Colonic mucosa (tissue), 4 donors: ENCODE measurements around the gene TTC17. TPM values are rescaled to one million over a fixed set of nuclear protein-coding genes. Genes with fewer than 3 reads are reported as not detected.
"Not testable (repeated sequence)": the region's sequence is repeated elsewhere in the genome, so short reads cannot be mapped to it uniquely, and the experiment has no call there.

Experiments
- DNase-seq: peaks from one replicate; pipeline ENCODE4 v3.0.0-alpha.2; 2020
- H3K27ac ChIP-seq: fragments of 200-600 bp; one replicate; pipeline ENCODE4 v1.8.0; 2021
- H3K27me3 ChIP-seq: fragments of 200-600 bp; one replicate; pipeline ENCODE4 v1.8.0; 2021
- H3K36me3 ChIP-seq: fragments of 200-600 bp; one replicate; pipeline ENCODE4 v1.8.0; 2021
- H3K4me1 ChIP-seq: fragments of 200-600 bp; one replicate; pipeline ENCODE4 v1.8.0; 2021; ENCODE audit warnings: mild to moderate bottlenecking
- H3K4me3 ChIP-seq: fragments of 200-600 bp; one replicate; pipeline ENCODE4 v1.8.0; 2021
- H3K9ac ChIP-seq, 2 donors: one replicate each; pipeline ENCODE4 v1.7.0; 2013; ENCODE audit warnings: control low read depth in 2 of 2, low read depth in 2 of 2, low read length in 2 of 2
- H3K9me3 ChIP-seq: fragments of 200-600 bp; one replicate; pipeline ENCODE4 v1.8.0; 2021
- CTCF ChIP-seq: fragments of 200-600 bp; IDR thresholded peaks from one replicate; pipeline ENCODE4 v1.8.0; 2022; ENCODE audit warnings: antibody characterized with exemption, mild to moderate bottlenecking
- intact Hi-C: fragments of 100-400 bp; cut with DNase I; formaldehyde crosslinking; loops from one replicate; pipeline ENCODE4 v1.14.1; 2022
- total RNA-seq, 2 donors: library from RNA; stranded (reverse); fragmentation: NEBNext Ultra II Directional in 1 of 2; extraction: Animal tissue kit (Norgen Biotek cat#: 25700) in 1 of 2; gene quantifications; one replicate each; pipeline ENCODE4 v1.2.1, GENCODE V29; 2021
- donor health status: healthy.
- donor health status: DM: no; HTN: no; CAD: no.
- donor health status: DM: no; HTN: no; CAD: no.

Gene TTC17
- total RNA-seq, 2 donors from 2014 or later = 48.6 to 56.5 TPM

DNA sequence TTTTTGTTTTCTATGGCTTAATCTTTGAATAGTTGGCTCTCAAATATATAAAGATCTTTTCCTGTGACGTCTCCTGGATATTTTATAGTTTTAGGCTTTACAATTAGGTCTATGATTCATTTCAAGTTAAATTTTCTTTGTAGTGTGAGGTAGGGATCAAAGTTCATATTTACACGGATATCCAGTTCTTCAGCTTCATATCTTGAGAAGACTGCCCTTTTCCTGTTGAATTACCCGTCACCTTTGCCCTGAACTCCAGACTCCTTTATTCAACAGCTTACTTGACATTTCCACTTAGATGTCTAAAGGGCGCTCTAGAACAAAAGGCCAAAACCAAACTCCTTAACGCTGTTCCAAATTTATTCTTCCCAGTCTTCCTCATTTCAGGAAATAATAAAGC lies 51.7 kb downstream of the TTC17 start:
- H3K4me3 ChIP-seq = no peak overlapping the region
- no peaks in the 10 kb centered on the region for H3K36me3 ChIP-seq
- intact Hi-C loops = no loop called here
- no peak for TF ChIP-seq CTCF
- DNase-seq = peak; percentile 71
- no peaks in the 10 kb centered on the region for H3K27me3 ChIP-seq
- H3K9me3 ChIP-seq = no peaks in the 10 kb centered on the region
- no peak overlapping the region for H3K9ac ChIP-seq
- peak overlapping the region; percentile 84 for H3K27ac ChIP-seq
- no peaks in the 10 kb centered on the region for H3K4me1 ChIP-seq

DNA sequence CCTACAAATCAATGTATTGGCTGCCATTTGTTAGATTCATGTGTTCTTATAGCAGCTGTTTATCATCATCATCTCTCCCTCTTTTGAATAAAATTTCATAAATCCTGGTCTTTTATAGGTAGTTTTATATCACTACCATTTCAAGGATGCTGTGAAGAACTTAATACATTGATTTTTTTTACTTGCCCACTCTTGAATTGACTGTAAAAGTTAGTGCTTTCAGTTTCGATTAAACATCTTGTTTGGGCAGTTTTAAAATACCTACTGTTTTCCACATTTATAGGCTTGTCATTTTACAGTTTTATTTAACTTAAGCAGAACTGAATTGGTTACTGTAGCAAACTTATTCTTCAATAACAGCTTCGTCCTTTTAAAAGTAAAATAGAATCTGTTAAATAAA lies 59.5 kb downstream of the TTC17 start:
- Histone ChIP-seq H3K9ac (no peak overlapping the region), H3K9me3 (no peaks in the 10 kb centered on the region), H3K27ac (no peak overlapping the region), H3K27me3 (no peaks in the 10 kb centered on the region), H3K36me3 (no peaks in the 10 kb centered on the region), H3K4me3 (no peak overlapping the region), H3K4me1 (no peaks in the 10 kb centered on the region)
- no peak for TF ChIP-seq CTCF
- intact Hi-C loops = loop anchor here (2.0 kb wide), 1 partner anchor 107 kb away; the partner anchor contains the start of gene API5
- DNase-seq = no peak

- TF ChIP-seq CTCF = peak; percentile 64
- no peaks in the 10 kb centered on the region for H3K27me3 ChIP-seq
- no peak overlapping the region for H3K4me3 ChIP-seq
- intact Hi-C loops = loop anchor here (2.0 kb wide), 1 partner anchor 109 kb away; the partner anchor contains the start of gene API5
- no peak overlapping the region for H3K9ac ChIP-seq
- no peaks in the 10 kb centered on the region for H3K4me1 ChIP-seq
- H3K9me3 ChIP-seq = no peaks in the 10 kb centered on the region
- H3K27ac ChIP-seq = no peak overlapping the region
- DNase-seq = peak; percentile 63
- no peaks in the 10 kb centered on the region for H3K36me3 ChIP-seq
These were observed 60.7 kb downstream of the TTC17 start for GRCh38 chr11:43419460-43419859.

DNA sequence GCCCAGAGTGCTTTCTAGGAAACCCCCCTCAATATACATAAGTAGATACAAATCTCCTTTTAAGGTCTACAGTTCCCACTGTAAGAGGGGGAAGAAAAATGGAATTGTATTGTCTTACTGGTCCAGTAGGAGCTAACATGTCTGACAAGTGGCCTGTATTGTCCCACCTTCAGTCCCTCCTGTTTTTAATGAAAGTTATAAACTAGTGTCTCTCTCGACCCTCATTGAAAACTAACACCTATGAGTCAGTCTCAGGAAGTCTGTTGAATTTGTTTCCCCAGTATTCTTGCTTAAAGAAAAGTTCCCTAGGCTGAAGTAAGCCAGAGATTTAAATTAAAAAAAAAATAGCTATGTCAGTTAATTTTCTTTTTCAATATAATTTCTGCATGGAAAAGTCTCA lies 69.3 kb downstream of the TTC17 start:
- Histone ChIP-seq H3K27ac (no peak overlapping the region), H3K9ac (no peak overlapping the region), H3K4me3 (no peak overlapping the region), H3K27me3 (no peaks in the 10 kb centered on the region), H3K9me3 (no peaks in the 10 kb centered on the region), H3K36me3 (peaks cover 3% of the 10 kb centered on the region), H3K4me1 (no peaks in the 10 kb centered on the region)
- TF ChIP-seq CTCF = no peak
- intact Hi-C loops = no loop called here
- DNase-seq = no peak

DNA sequence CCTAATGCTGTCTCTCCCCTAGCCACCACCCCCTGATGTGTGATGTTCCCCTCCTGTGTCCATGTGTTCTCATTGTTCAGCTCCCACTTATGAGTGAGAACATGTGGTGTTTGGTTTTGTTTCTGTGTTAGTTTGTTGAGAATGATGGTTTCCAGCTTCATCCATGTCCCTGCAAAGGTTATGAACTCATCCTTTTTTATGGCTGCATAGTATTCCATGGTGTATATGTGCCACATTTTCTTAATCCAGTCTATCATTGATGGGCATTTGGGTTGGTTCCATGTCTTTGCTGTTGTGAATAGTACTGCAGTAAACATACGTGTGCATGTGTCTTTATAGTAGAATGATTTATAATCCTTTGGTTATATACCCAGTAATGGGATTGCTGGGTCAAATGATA lies 72.2 kb downstream of the TTC17 start:
- H3K27me3 ChIP-seq, H3K36me3 ChIP-seq, DNase-seq, H3K4me3 ChIP-seq, H3K9ac ChIP-seq, H3K4me1 ChIP-seq, H3K27ac ChIP-seq, intact Hi-C loops, H3K9me3 ChIP-seq: not testable (repeated sequence)

DNA sequence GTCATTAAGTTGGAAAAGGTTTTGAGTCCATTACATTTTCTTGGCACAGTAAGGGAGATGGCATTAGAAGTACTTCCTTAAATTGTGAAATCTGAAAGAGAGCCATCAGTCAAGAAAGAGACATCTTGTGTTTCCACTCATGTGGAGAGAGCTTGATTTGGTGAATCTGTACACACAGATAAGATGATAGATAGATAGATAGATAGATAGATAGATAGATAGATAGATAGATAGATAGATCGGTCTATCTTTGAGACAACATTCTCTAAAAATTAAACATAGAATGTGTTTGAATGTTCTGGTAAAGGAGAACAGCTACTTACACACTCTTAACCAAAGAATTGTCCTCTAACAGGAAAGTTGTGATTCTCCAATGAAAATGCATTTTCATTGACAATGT lies 76.2 kb downstream of the TTC17 start:
- H3K4me1 ChIP-seq = no peaks in the 10 kb centered on the region
- H3K27ac ChIP-seq = no peak overlapping the region
- no peak for DNase-seq
- H3K4me3 ChIP-seq = no peak overlapping the region
- no peaks in the 10 kb centered on the region for H3K9me3 ChIP-seq
- H3K9ac ChIP-seq = no peak overlapping the region
- no peak for TF ChIP-seq CTCF
- peaks cover 3% of the 10 kb centered on the region for H3K36me3 ChIP-seq
- no peaks in the 10 kb centered on the region for H3K27me3 ChIP-seq
- intact Hi-C loops = no loop called here
